Activated gamma-delta T cell treated with anti-CD3 and anti-CD28 coated beads, Interleukin-2, amount 50 U/mL, for 16 hours (primary cell): ENCODE data around the gene BCHE.

Experiments used
- DNase-seq: peaks from one replicate; pipeline ENCODE4 v3.0.0-alpha.2; 2020; ENCODE audit warnings: low read depth

Gene BCHE

DNA sequence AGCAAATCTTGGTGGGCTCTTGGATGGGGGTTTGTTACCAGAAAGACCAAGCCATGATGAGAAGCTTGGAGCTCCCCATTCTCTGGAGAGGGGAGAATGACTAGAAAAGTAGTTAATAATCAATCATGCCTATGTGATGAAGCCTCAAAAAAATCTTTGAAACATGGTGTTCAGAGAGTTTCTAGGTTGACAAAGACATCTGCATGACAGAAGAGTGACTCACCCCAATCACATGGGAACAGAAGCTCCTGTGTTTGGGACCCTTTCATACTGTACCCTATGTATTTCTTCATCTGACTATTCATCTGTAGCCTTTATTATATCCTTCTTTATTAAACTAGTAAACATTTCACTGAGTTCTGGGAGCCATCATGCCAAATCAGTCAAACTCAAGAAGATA is 87.4 kb downstream of the BCHE start:
- DNase-seq: no peak

DNA sequence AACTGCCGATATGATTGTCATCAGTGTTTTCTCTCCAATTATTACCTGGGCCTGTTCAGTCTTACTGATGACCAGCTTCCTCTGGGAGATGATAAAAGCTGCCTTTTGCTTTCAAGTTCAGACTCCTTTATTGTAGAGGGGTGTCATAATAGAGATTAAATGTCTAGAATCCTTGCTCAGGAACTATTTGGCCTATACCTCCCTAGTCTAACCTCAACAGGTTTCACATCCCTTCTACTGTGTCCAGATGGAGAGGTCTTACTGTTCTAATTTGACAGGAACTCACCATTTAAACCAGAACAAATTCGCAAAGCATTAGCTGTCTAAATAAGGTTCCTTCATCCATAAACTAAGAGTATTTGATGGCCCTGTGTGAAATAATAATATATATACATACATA is 88.0 kb downstream of the BCHE start:
- DNase-seq: no peak

DNA sequence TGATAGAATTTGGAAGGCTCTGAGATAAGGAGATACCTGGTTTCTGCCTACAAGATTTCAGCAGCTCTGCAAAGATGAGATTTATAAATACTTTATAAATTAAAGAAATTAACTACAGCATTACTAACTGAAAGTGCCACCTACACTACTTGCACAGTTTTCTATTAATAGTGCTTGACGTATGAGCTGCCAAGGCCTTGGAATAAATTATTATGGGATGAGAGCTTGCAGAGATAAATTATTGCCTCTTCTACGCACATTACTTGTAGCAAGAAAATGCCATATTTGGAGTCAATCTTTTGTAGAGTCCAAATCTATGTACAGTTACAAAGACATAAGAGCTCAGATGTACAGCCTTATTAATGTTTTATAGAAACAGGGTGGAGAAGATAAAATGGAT is 89.1 kb downstream of the BCHE start:
- no peak for DNase-seq

DNA sequence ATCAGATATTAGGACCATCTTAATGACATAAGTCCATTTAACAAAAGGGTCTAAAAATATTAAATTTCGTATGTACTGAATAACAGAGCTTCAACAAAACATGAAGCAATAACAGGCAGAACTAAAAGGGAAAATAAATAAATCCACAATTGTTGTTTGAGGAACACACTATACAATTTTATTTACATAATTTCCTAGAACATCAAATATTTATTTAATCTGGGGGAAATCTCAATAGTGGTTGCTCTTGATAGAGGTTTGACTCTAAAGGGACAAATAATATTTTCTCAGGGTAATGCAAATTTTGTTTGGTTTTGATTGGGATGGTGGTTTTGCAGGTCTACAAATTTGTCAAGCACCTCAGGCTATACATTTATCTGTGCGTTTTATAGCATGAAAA is 90.3 kb downstream of the BCHE start:
- DNase-seq: no peak

DNA sequence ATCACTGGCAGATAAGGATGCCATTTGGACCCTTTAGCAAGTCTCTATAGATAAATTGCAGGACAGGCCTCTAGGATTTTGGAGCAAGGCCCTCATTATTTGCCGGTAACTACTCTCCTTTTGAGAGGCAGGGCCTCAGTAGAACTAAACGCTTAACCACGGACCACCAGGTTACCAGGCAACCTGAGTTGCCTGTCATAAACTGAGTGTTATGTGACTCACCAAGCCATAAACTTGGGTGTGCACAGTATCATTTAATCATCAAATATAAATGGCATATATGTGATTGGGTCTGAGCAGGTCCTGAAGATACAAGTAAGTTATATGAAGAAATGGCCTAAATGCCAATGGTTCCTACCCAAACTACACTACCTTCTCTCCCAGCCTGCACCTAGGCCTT is 93.2 kb downstream of the BCHE start:
- DNase-seq: no peak

DNA sequence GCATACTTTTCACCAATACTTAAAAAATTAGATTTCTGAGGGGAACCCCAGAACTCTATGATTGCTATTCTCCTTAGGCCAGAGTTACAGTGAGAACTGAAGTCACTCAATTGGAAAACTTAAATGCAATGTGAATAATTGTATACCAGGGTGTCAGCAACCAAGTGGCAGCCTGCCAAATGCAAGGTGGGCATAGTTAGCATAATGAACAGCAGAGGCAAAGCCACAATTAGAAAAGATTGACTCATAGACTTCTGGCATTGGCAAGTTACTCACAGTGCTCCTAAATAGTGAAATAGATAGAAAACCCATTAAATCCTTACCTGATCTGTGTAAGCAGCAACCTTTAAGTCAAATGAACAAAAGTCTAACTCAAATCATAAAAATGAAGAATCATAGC is 94.9 kb downstream of the BCHE start:
- DNase-seq: no peak

DNA sequence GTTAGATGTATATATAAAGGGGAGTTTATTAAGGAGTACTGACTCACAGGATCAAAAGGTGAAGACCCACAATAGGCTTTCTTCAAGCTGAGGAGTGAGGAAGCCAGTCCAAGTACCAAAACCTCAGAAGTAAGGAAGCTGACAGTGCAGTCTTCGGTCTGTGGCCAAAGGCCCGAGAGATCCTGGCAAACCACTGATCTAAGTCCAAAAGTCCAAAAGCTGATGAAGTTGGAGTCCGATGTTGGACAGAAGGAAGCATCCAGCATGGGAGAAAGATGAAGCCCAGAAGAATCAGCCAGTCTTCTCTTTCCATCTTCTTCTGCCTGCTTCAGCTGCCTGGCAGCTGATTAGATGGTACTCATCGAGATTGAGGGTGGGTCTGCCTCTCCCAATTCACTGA is 107.5 kb downstream of the BCHE start:
- no peak for DNase-seq

DNA sequence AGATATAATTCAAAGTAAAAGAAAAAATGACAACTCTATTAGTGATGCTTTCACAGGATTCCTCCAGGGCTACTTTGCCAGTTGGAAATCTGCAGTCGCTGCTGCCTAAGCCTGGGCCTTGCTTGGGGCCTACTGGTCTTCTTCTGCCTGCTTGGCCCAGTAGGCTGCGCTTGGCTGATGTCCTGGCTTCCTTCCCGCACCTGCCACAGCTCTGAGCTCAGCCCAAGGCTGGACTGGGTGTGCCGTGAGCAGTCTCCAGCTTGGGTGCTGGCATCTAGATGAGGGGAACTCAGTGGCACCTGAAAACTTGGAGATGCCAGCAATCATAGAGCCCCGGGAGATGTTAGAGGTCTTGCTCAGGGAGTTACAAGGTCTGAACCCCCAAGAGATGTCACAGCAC is 108.3 kb downstream of the BCHE start:
- DNase-seq: no peak

DNA sequence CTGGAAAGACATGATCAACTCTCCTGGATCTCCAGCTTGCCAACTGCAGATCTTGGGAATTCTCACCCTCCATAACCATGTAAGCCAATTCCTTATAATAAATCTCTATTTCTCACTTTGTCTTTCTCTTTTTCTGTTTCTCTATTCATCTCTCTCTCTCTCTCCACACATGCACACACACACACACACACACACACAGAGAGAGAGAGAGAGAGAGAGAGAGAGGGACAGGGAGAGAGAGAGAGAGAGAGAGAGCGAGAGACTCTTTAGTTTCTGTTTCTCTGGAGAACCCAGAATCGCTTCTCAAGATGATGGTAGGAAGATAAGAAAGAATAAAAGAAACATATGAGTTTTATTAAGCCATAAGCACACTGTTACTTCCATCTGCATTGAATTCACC is 111.9 kb downstream of the BCHE start:
- DNase-seq: no peak
